Upper lobe of left lung (tissue), 4 donors: Measurements from ENCODE around the gene FAM110C.

Experiments
- CTCF ChIP-seq, 6 experiments: fragments of 450-650 bp in 4 of 6; fragments of 200-600 bp in 2 of 6; sonication (generic) in 2 of 6; IDR thresholded peaks; one replicate each; pipeline ENCODE4 v1.5.1; 2016 to 2019; ENCODE audit warnings: antibody characterized with exemption in 6 of 6
- EP300 ChIP-seq, 4 donors: sonication (generic); formaldehyde crosslinking; IDR thresholded peaks; one replicate each; pipeline ENCODE4 v1.5.1; 2017; ENCODE audit warnings: antibody characterized with exemption in 4 of 4, control low read depth in 2 of 4
- POLR2A ChIP-seq, 4 donors: fragments of 450-650 bp; IDR thresholded peaks; one replicate each; pipeline ENCODE4 v1.5.1; 2016 to 2017; ENCODE audit warnings: antibody characterized with exemption in 4 of 4, mild to moderate bottlenecking in 2 of 4
- POLR2AphosphoS5 ChIP-seq, 2 donors: sonication (generic); formaldehyde crosslinking; IDR thresholded peaks; one replicate each; pipeline ENCODE4 v1.5.1; 2017; ENCODE audit warnings: antibody characterized with exemption in 2 of 2

GRCh38 chr2:92326-92725 is 46.0 kb upstream of the FAM110C start:
- TF ChIP-seq CTCF (IDR thresholded peaks at IDR 0.05), result no peak
- no peak for TF ChIP-seq POLR2A (IDR thresholded peaks at IDR 0.05)
- TF ChIP-seq POLR2AphosphoS5 (IDR thresholded peaks at IDR 0.05), result no peak
- TF ChIP-seq EP300 (IDR thresholded peaks at IDR 0.05), result no peak
